SK-N-SH treated with all-trans-retinoic acid at 6 μM for 48 hours (cell line): ENCODE measurements around the gene PPP2R3B.

Experiments
- ATAC-seq: fragments of 200-7000 bp; cut with Tn5 transposase; 3 replicates; pipeline ENCODE4 v1.9.1; 2020; ENCODE audit warnings: mild to moderate bottlenecking, moderate library complexity
- ARNTL ChIP-seq: fragments of 450-650 bp; formaldehyde crosslinking; IDR thresholded peaks from 2 replicates; pipeline ENCODE4 v1.5.0; 2020; ENCODE audit warnings: low read depth, mild to moderate bottlenecking, moderate library complexity, borderline replicate concordance
- BACH2 ChIP-seq: fragments of 250-450 bp; sonication (Bioruptor Pico); IDR thresholded peaks from 2 replicates; pipeline ENCODE4 v1.9.0; 2021; ENCODE audit warnings: mild to moderate bottlenecking, borderline replicate concordance
- CREB5 ChIP-seq: fragments of 250-450 bp; sonication (Bioruptor Pico); IDR thresholded peaks from 2 replicates; pipeline ENCODE4 v1.5.1; 2020; ENCODE audit warnings: low read depth, mild to moderate bottlenecking, moderate library complexity
- CSDC2 ChIP-seq: fragments of 250-450 bp; sonication (Bioruptor Pico); IDR thresholded peaks from 2 replicates; pipeline ENCODE4 v1.5.0; 2020; ENCODE audit warnings: mild to moderate bottlenecking, moderate library complexity
- CSRNP3 ChIP-seq: fragments of 250-450 bp; sonication (Bioruptor Pico); IDR thresholded peaks from 2 replicates; pipeline ENCODE4 v1.5.1; 2021; ENCODE audit warnings: mild to moderate bottlenecking, moderate library complexity
- ESRRG ChIP-seq: fragments of 250-450 bp; sonication (Bioruptor Pico); IDR thresholded peaks from 2 replicates; pipeline ENCODE4 v1.6.1; 2021; ENCODE audit warnings: mild to moderate bottlenecking
- GLIS3 ChIP-seq: fragments of 250-450 bp; sonication (Bioruptor Pico); IDR thresholded peaks from 2 replicates; pipeline ENCODE4 v1.5.0; 2020; ENCODE audit warnings: mild to moderate bottlenecking, moderate library complexity
- ISL1 ChIP-seq: fragments of 250-450 bp; sonication (Bioruptor Pico); IDR thresholded peaks from 2 replicates; pipeline ENCODE4 v2.1.2; 2022; ENCODE audit warnings: mild to moderate bottlenecking, moderate library complexity
- OSR1 ChIP-seq: fragments of 250-450 bp; sonication (Bioruptor Pico); IDR thresholded peaks from 2 replicates; pipeline ENCODE4 v1.8.0; 2022; ENCODE audit warnings: moderate library complexity, mild to moderate bottlenecking, inconsistent platforms
- PATZ1 ChIP-seq: fragments of 250-450 bp; sonication (Bioruptor Pico); IDR thresholded peaks from 2 replicates; pipeline ENCODE4 v1.8.0; 2020; ENCODE audit warnings: mild to moderate bottlenecking, moderate library complexity, borderline replicate concordance
- PPARA ChIP-seq: fragments of 250-450 bp; sonication (Bioruptor Pico); IDR thresholded peaks from 2 replicates; pipeline ENCODE4 v1.5.0; 2020; ENCODE audit warnings: mild to moderate bottlenecking, borderline replicate concordance
- RARB ChIP-seq: fragments of 250-450 bp; sonication (Bioruptor Pico); IDR thresholded peaks from 2 replicates; pipeline ENCODE4 v1.8.0; 2021; ENCODE audit warnings: mild to moderate bottlenecking, moderate library complexity
- SNAI2 ChIP-seq: fragments of 250-450 bp; sonication (Bioruptor Pico); IDR thresholded peaks from 2 replicates; pipeline ENCODE4 v1.5.0; 2020; ENCODE audit warnings: mild to moderate bottlenecking, moderate library complexity
- TCF4 ChIP-seq: fragments of 250-450 bp; sonication (Bioruptor Pico); IDR thresholded peaks from 2 replicates; pipeline ENCODE4 v1.8.0; 2021; ENCODE audit warnings: mild to moderate bottlenecking, moderate library complexity, borderline replicate concordance
- TOX ChIP-seq: fragments of 250-450 bp; sonication (Bioruptor Pico); IDR thresholded peaks from 2 replicates; pipeline ENCODE4 v1.8.0; 2021; ENCODE audit warnings: mild to moderate bottlenecking, moderate library complexity, borderline replicate concordance
- TSHZ2 ChIP-seq: fragments of 250-450 bp; sonication (Bioruptor Pico); IDR thresholded peaks from 2 replicates; pipeline ENCODE4 v1.5.0; 2020; ENCODE audit warnings: mild to moderate bottlenecking, moderate library complexity
- ZC3H10 ChIP-seq: fragments of 250-450 bp; sonication (Bioruptor Pico); IDR thresholded peaks from 2 replicates; pipeline ENCODE4 v1.5.1; 2021; ENCODE audit warnings: mild to moderate bottlenecking, moderate library complexity
- ZFP30 ChIP-seq: fragments of 450-650 bp; formaldehyde crosslinking; IDR thresholded peaks from 2 replicates; pipeline ENCODE4 v1.5.0; 2022; ENCODE audit warnings: mild to moderate bottlenecking, moderate library complexity
- ZNF565 ChIP-seq: fragments of 450-650 bp; formaldehyde crosslinking; conservative IDR thresholded peaks from 2 replicates; pipeline ENCODE4 v1.5.0; 2020; ENCODE audit warnings: low read depth, mild to moderate bottlenecking, moderate library complexity
- ZNF70 ChIP-seq: fragments of 450-650 bp; formaldehyde crosslinking; IDR thresholded peaks from 2 replicates; pipeline ENCODE4 v1.5.0; 2020; ENCODE audit warnings: mild to moderate bottlenecking, moderate library complexity
- ZNF8 ChIP-seq: fragments of 450-650 bp; formaldehyde crosslinking; IDR thresholded peaks from 2 replicates; pipeline ENCODE4 v1.5.0; 2020; ENCODE audit warnings: mild to moderate bottlenecking, moderate library complexity
- TF ChIP-seq, protein P1 (sequence below): fragments of 250-450 bp; sonication (Bioruptor Pico); IDR thresholded peaks from 2 replicates; pipeline ENCODE4 v1.8.0; 2021; ENCODE audit warnings: low read depth, mild to moderate bottlenecking, moderate library complexity, borderline replicate concordance

PPP2R3B gene

DNA sequence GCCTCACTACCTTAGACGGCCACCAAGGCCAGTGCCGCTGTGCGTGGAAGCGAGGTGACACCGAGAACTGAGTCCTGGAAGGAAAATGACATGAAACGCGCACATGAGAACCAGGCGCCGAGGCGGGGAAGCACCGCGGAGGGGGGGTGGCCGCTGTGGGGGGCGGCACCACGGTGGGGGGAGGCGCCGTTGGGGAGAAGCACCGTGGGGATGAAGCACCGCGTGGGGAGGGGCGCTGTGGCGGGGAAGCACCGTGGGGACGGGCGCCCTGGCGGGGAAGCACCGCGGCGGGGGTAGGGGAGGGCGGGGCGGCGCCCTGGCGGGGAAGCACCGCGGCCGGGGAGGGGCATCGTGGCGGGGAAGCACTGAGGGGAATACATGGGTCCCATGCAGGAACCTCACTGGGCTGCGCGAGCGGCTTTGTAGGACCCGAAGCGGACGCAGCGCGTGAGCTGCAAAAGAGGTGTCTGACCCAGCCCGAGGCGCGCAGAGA lies 28.0 kb downstream of the PPP2R3B start (continued):
- TF ChIP-seq ARNTL (CRISPR knock-in tag) (no peak), BACH2 (CRISPR knock-in tag) (no peak), ZNF565 (CRISPR knock-in tag) (no peak), PATZ1 (CRISPR knock-in tag) (no peak), ISL1 (CRISPR knock-in tag) (no peak), ZC3H10 (CRISPR knock-in tag) (no peak), RARB (no peak), GLIS3 (CRISPR knock-in tag) (no peak)

- TF ChIP-seq ZFP30 = no peak
- TF ChIP-seq ISL1 (CRISPR knock-in tag) = no peak
- no peak for TF ChIP-seq CREB5 (CRISPR knock-in tag)
- TF ChIP-seq ZNF70 (CRISPR knock-in tag) = no peak
- no peak for TF ChIP-seq TSHZ2 (CRISPR knock-in tag)
- no peak for TF ChIP-seq ESRRG (CRISPR knock-in tag)
- no peak for TF ChIP-seq SNAI2
- TF ChIP-seq PPARA = no peak
- TF ChIP-seq BACH2 (CRISPR knock-in tag) = no peak
- no peak for TF ChIP-seq TCF4 (CRISPR knock-in tag)
- no peak for TF ChIP-seq ARNTL (CRISPR knock-in tag)
- peak; percentile 64 for ATAC-seq
These were observed 28.8 kb downstream of the PPP2R3B start for GRCh38 chrX:357693-358471.

DNA sequence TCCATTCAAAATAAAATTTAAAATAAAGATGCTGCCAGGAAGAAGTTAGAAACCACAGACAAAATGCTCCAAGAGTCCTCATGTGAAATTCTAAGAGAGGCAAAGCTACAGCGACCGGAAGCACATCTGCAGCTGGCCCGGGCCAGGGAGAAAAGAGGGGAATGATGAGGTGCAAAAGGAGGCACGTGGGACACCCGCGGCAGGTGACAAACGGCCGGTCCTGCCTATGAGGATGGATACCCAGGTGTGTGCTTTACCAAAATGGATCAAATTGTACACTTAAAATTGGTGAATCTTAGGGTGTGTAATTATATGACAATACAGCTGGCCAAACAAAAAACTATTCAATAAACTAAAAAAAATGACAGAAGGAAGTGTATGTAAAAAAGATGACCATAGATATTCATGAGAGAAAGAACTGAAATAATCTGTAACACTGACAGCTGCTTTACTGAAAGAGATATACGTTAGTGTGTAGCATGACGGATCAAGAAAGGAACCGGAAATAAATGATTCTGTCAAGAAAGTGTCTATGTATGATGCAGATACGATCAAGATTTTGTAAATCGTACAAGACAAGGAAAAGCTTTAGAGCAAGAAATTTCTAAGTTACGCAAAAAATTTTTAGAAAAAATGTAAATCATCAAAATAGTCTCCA lies 29.5 kb downstream of the PPP2R3B start:
- TF ChIP-seq ZNF565 (CRISPR knock-in tag) (no peak), BACH2 (CRISPR knock-in tag) (no peak), GLIS3 (CRISPR knock-in tag) (no peak), OSR1 (CRISPR knock-in tag) (no peak), ZC3H10 (CRISPR knock-in tag) (no peak), ARNTL (CRISPR knock-in tag) (no peak), CSDC2 (no peak), SNAI2 (no peak), TSHZ2 (CRISPR knock-in tag) (no peak), ZNF8 (CRISPR knock-in tag) (no peak), CREB5 (CRISPR knock-in tag) (no peak), CSRNP3 (CRISPR knock-in tag) (no peak), ESRRG (CRISPR knock-in tag) (no peak), TOX (CRISPR knock-in tag) (no peak), TCF4 (CRISPR knock-in tag) (no peak), ZNF70 (CRISPR knock-in tag) (no peak)
- TF ChIP-seq, protein P1, sequence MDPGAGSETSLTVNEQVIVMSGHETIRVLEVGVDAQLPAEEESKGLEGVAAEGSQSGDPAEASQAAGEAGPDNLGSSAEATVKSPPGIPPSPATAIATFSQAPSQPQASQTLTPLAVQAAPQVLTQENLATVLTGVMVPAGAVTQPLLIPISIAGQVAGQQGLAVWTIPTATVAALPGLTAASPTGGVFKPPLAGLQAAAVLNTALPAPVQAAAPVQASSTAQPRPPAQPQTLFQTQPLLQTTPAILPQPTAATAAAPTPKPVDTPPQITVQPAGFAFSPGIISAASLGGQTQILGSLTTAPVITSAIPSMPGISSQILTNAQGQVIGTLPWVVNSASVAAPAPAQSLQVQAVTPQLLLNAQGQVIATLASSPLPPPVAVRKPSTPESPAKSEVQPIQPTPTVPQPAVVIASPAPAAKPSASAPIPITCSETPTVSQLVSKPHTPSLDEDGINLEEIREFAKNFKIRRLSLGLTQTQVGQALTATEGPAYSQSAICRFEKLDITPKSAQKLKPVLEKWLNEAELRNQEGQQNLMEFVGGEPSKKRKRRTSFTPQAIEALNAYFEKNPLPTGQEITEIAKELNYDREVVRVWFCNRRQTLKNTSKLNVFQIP (CRISPR knock-in tag) = no peak
- no peak for ATAC-seq
